NT2/D1 (cell line): ENCODE data around the gene PSKH1.

ENCODE experiments used
- YY1 ChIP-seq: IDR thresholded peaks from 2 replicates; pipeline ENCODE4 v1.6.1; 2011; ENCODE audit not compliant: insufficient read length, insufficient read depth
- ZNF274 ChIP-seq: IDR thresholded peaks from 2 replicates; pipeline ENCODE4 v1.6.1; 2011; ENCODE audit warnings: mild to moderate bottlenecking, low read depth, low read length

GRCh38 chr16:67967958-67968399 is 74.9 kb downstream of the PSKH1 start:
- TF ChIP-seq ZNF274 (no peak), YY1 (no peak)
